ENCODE results near the gene KIAA1549.

GRCh38 chr7:139018910-139019309 is 37.7 kb upstream of the KIAA1549 start:
- no peak for TF ChIP-seq CTCF (IDR thresholded peaks at IDR 0.05; ENCODE audit: insufficient read depth, low read length, poor library complexity, severe bottlenecking)
- no peak for TF ChIP-seq EZH2phosphoT487 (conservative IDR thresholded peaks at IDR 0.05; ENCODE audit: low read length)
